ENCODE results near the gene GRID2.

DNA sequence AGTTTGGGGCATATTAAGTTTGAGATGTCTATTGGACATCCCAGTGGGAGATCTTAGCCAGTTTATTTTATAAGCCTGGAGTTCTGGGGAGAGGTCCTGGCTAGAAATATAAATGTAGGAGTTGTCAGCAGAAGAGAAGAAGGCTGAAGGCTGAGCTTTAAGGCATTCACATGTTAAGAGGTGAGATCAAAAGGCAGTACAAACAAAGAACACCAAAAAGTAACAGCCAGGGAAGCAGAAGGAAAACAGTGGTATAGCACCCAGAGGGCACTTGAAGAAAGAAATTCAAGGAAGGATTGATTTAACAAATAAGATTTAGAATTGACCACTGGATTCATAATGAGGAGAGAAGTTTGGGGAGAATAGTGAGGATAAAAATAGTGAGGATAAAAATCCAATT, 1383.5 kb downstream of the GRID2 start:
- TF ChIP-seq, protein P1, sequence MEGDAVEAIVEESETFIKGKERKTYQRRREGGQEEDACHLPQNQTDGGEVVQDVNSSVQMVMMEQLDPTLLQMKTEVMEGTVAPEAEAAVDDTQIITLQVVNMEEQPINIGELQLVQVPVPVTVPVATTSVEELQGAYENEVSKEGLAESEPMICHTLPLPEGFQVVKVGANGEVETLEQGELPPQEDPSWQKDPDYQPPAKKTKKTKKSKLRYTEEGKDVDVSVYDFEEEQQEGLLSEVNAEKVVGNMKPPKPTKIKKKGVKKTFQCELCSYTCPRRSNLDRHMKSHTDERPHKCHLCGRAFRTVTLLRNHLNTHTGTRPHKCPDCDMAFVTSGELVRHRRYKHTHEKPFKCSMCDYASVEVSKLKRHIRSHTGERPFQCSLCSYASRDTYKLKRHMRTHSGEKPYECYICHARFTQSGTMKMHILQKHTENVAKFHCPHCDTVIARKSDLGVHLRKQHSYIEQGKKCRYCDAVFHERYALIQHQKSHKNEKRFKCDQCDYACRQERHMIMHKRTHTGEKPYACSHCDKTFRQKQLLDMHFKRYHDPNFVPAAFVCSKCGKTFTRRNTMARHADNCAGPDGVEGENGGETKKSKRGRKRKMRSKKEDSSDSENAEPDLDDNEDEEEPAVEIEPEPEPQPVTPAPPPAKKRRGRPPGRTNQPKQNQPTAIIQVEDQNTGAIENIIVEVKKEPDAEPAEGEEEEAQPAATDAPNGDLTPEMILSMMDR (IDR thresholded peaks at IDR 0.05) = no peak
- TF ChIP-seq POLR2A (IDR thresholded peaks at IDR 0.05) (no peak), EP300 (IDR thresholded peaks at IDR 0.05) (no peak)

All from tibial nerve (tissue), 4 donors.